MM.1S (cell line): ENCODE data around the gene SLC36A4.

Experiments
- DNase-seq: peaks from one replicate; pipeline ENCODE4 v3.0.0-alpha.2; 2015
- H2AFZ ChIP-seq: fragments of 300-600 bp; sonication (generic); 2 replicates; pipeline ENCODE4 v1.6.0; 2016; ENCODE audit warnings: antibody characterized with exemption, low read length
- H3F3A ChIP-seq: fragments of 300-600 bp; sonication (generic); 2 replicates; pipeline ENCODE4 v1.6.1; 2016; ENCODE audit warnings: mild to moderate bottlenecking, antibody characterized with exemption, low read length, moderate library complexity, mixed read lengths; ENCODE audit not compliant: insufficient read depth
- H3K27ac ChIP-seq: fragments of 300-600 bp; sonication (generic); 2 replicates; pipeline ENCODE4 v1.5.1; 2016; ENCODE audit warnings: mild to moderate bottlenecking, low read length
- H3K27me3 ChIP-seq: fragments of 300-600 bp; sonication (generic); replicated peaks from 2 replicates; pipeline ENCODE4 v1.6.0; 2016; ENCODE audit warnings: low read length; ENCODE audit not compliant: insufficient read depth
- H3K36me3 ChIP-seq: fragments of 300-600 bp; sonication (generic); replicated peaks from 2 replicates; pipeline ENCODE4 v1.6.1; 2016; ENCODE audit warnings: mild to moderate bottlenecking, low read length, mixed read lengths; ENCODE audit not compliant: insufficient read depth
- H3K4me1 ChIP-seq: fragments of 300-600 bp; sonication (generic); 2 replicates; pipeline ENCODE4 v1.6.1; 2016; ENCODE audit warnings: low read length, mixed read lengths
- H3K4me2 ChIP-seq: fragments of 300-600 bp; sonication (generic); 2 replicates; pipeline ENCODE4 v1.6.0; 2016; ENCODE audit warnings: low read depth, low read length
- H3K4me3 ChIP-seq: fragments of 300-600 bp; sonication (generic); 2 replicates; pipeline ENCODE4 v1.5.1; 2016; ENCODE audit warnings: low read length, mixed read lengths
- H3K79me2 ChIP-seq: fragments of 300-600 bp; sonication (generic); 2 replicates; pipeline ENCODE4 v1.6.1; 2016; ENCODE audit warnings: mixed run types, low read length, mixed read lengths
- H3K9ac ChIP-seq: fragments of 300-600 bp; sonication (generic); 2 replicates; pipeline ENCODE4 v1.6.1; 2016; ENCODE audit warnings: low read length, mixed read lengths
- H3K9me2 ChIP-seq: fragments of 300-600 bp; sonication (generic); replicated peaks from 2 replicates; pipeline ENCODE4 v1.6.1; 2016; ENCODE audit warnings: mild to moderate bottlenecking, low read length, mixed read lengths; ENCODE audit not compliant: insufficient read depth
- H3K9me3 ChIP-seq: fragments of 300-600 bp; sonication (generic); replicated peaks from 2 replicates; pipeline ENCODE4 v1.6.1; 2016; ENCODE audit warnings: mild to moderate bottlenecking, low read length, mixed read lengths; ENCODE audit not compliant: insufficient read depth
- H4K20me1 ChIP-seq: fragments of 300-600 bp; sonication (generic); 2 replicates; pipeline ENCODE4 v1.6.1; 2016; ENCODE audit warnings: mild to moderate bottlenecking, low read length, moderate library complexity, mixed read lengths; ENCODE audit not compliant: insufficient read depth
- CTCF ChIP-seq: fragments of 300-600 bp; sonication (generic); IDR thresholded peaks from 2 replicates; pipeline ENCODE4 v1.5.1; 2016; ENCODE audit warnings: antibody characterized with exemption, low read length, mixed read lengths
- EZH2 ChIP-seq: fragments of 300-600 bp; sonication (generic); optimal IDR thresholded peaks from 2 replicates; pipeline ENCODE3; 2017; ENCODE audit warnings: low read depth, mild to moderate bottlenecking, antibody characterized with exemption, low read length, mixed read lengths
- EZH2phosphoT487 ChIP-seq: fragments of 300-600 bp; sonication (generic); IDR thresholded peaks from 2 replicates; pipeline ENCODE4 v1.6.1; 2018; ENCODE audit warnings: antibody characterized with exemption, low read length

Gene SLC36A4

GRCh38 chr11:93155738-93156137 is 42.1 kb downstream of the SLC36A4 start:
- Histone ChIP-seq H3K27ac (no peak overlapping the region), H3K4me1 (no peaks in the 10 kb centered on the region), H3K36me3 (no peaks in the 10 kb centered on the region), H3K27me3 (no peaks in the 10 kb centered on the region), H4K20me1 (no peaks in the 10 kb centered on the region), H3K9me2 (no peaks in the 10 kb centered on the region), H3K4me3 (no peak overlapping the region), H2AFZ (no peak overlapping the region), H3K79me2 (no peaks in the 10 kb centered on the region), H3K9me3 (no peaks in the 10 kb centered on the region), H3K9ac (no peak overlapping the region), H3F3A (no peaks in the 10 kb centered on the region), H3K4me2 (no peak overlapping the region)
- TF ChIP-seq EZH2 (no peak), EZH2phosphoT487 (no peak), CTCF (no peak)
- no peak for DNase-seq

GRCh38 chr11:93145390-93145915 is 52.3 kb downstream of the SLC36A4 start:
- Histone ChIP-seq H4K20me1 (no peaks in the 10 kb centered on the region), H3K9ac (no peak overlapping the region), H3K79me2 (no peaks in the 10 kb centered on the region), H3K9me2 (no peaks in the 10 kb centered on the region), H3K27ac (no peak overlapping the region), H3K4me2 (no peak overlapping the region), H2AFZ (no peak overlapping the region), H3K4me1 (no peaks in the 10 kb centered on the region), H3F3A (no peaks in the 10 kb centered on the region), H3K4me3 (no peak overlapping the region), H3K27me3 (no peaks in the 10 kb centered on the region), H3K36me3 (no peaks in the 10 kb centered on the region), H3K9me3 (no peaks in the 10 kb centered on the region; the same call in 1 of the 2 replicates)
- TF ChIP-seq CTCF (no peak), EZH2phosphoT487 (no peak), EZH2 (no peak)
- DNase-seq, result no peak

- no peak overlapping the region for H3K9ac ChIP-seq
- H3F3A ChIP-seq, result no peaks in the 10 kb centered on the region
- H3K27me3 ChIP-seq, result no peaks in the 10 kb centered on the region
- TF ChIP-seq CTCF (no peak), EZH2 (no peak), EZH2phosphoT487 (no peak)
- no peak overlapping the region for H2AFZ ChIP-seq
- DNase-seq, result no peak
- no peaks in the 10 kb centered on the region for H3K9me2 ChIP-seq
- H3K4me1 ChIP-seq, result no peaks in the 10 kb centered on the region
- no peaks in the 10 kb centered on the region; the same call in 1 of the 2 replicates for H3K9me3 ChIP-seq
- H3K4me2 ChIP-seq, result no peak overlapping the region
- no peaks in the 10 kb centered on the region for H3K79me2 ChIP-seq
- H3K27ac ChIP-seq, result no peak overlapping the region
- H4K20me1 ChIP-seq, result no peaks in the 10 kb centered on the region
- no peaks in the 10 kb centered on the region for H3K36me3 ChIP-seq
- H3K4me3 ChIP-seq, result no peak overlapping the region
Observed at GRCh38 chr11:93143800-93144199, 54.0 kb downstream of the SLC36A4 start.
